ENCODE results near the gene PCDHA1.
"Not testable (repeated sequence)": the region's sequence is repeated elsewhere in the genome, so short reads cannot be mapped to it uniquely, and the experiment has no call there.

The PCDHA1 gene

DNA sequence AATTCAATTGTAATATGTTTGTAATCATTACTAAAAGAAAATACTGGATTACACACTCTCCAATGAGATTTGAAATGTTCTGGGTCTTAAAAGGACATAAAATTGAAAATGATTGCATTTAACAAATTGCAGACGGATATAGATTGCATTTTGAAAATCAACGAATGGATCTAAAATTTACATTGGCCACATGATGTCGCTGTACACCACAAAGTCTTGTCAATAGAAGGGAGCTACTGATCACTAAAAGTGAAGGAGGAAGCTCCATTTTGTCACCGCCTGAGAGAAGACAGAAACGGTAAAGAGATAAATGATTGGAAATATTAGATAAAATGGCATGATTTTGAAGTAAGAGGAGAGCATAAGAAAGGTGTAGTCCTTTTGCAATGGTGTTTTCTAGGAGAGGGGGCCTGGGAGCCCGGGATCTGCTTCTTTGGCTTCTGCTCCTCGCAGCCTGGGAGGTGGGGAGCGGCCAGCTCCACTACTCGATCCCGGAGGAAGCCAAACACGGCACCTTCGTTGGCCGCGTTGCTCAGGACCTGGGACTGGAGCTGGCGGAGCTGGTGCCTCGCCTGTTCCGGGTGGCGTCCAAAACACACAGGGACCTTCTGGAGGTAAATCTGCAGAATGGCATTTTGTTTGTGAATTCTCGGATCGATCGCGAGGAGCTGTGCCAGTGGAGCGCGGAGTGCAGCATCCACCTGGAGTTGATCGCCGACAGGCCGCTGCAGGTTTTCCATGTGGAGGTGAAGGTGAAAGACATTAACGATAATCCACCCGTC, at the start of gene PCDHA1:
TSS of gene PCDHA1 (plus strand) at position 236 of the 782 bp plus-strand sequence.
- DNase-seq (ENCODE audit: low read depth in 1 of 2, low spot score in 1 of 2): no peak

DNA sequence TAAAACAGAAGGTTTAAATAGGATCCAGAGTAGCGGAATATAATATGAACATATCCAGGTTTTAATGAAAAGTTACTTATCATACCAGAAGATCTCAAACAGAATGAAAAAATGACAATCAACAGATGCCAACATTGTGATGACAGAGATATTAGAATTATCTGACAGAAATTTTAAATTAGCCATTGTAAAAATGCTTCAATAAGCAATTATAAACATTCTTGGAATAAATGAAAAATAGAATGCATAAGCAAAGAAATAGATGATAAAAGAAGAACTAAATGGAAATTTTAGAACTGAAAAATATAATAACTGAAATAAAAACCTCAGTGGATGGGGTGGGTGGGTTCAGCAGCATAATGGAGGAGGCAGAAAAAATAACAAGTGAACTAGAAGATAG, 48.5 kb upstream of the PCDHA1 start:
- DNase-seq (ENCODE audit: low read depth in 1 of 2, low spot score in 1 of 2): no peak

DNA sequence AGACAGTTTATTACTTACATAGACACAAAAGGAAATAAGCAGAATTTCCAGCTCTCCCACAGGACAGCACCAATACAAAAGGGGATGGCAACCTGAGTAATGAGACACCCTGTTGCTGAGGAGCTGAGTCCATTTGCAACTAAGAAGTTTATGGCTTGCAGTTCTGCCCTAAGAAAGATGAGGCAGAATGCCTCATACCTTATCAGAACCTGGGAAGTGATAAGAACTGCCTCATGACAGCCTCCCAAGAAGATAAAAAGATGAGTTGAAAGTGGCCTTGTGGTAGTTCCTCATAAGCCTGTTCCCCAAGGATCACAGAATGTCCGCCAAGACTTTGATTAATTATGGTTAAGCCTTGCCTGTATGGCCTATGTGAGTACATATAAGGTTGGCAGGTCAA, 44.0 kb upstream of the PCDHA1 start:
- DNase-seq (ENCODE audit: low read depth in 1 of 2, low spot score in 1 of 2): no peak

DNA sequence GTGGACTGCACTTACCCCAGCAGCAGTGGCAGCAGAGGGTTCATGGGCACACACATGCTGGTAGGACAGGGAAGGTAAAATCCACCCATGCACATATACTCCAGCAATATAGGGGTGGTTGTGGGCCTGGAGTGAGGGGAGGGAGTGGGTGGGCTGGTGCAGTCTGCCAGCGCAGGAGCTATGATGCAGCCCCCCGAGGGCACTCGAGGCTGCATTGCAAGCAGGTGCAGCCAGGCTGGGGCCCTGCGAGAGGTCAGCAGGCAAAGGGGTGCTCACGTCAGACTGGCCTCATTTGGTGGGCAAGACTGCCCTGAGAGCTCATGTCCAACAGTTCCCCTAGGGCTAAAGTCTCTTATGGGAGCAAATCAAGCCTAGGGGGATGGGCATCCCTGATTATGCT, 32.4 kb upstream of the PCDHA1 start:
- DNase-seq (ENCODE audit: low read depth in 1 of 2, low spot score in 1 of 2): no peak

DNA sequence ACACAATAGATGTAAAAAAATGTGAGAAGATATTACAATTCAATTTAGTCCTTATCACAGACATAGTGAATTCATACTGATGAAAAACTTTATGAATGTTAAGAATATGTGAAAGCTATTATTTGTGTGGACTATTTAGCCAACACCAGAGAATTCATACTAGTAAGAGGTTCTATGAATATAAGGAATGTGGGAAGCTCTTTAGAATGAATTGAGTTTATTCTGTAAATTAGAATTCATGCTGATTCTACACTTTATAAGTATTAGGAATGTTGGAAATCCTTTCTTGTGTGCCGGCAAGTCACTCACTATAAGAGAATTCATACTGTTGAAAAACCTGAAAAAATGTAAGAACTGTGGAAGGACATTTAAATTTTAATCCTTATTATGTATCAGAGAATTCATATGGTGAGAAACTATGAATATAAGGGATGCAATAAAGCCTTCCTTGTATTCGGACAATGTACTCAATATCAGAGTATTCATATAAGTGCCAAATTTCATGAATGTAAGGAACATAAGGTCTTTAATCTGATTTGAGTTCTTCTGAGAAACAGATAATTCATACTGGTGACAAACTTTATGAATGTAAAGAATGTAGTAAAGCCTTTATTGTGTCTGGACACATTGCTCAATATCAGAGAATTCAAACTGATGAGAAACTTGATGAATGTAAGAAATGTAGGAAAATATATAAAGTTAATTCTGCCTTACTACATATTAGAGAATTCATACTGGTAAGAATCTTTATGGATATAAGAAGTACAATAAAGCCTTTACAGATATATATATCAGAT, 21.6 kb upstream of the PCDHA1 start:
- DNase-seq (ENCODE audit: low read depth in 1 of 2, low spot score in 1 of 2): no peak

DNA sequence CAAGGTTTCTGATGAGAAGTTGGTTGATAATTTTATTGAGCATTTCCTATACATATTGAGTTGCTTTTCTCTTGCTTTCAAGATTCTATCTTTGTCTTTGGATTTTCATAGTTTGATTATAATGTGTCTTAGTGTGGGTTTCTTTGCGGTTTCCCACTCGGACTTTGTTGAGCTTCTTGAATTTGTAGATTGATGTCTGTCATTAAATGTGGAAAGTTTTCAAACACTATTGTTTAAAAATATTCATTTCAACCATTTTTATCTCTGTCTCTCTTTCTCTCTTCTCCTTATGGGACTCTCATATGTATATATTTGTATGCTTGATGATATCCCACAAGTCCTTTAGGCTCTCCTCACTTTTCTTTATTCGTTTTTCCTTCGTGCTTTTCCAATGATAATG, 18.5 kb upstream of the PCDHA1 start:
- DNase-seq (ENCODE audit: low read depth in 1 of 2, low spot score in 1 of 2): no peak

DNA sequence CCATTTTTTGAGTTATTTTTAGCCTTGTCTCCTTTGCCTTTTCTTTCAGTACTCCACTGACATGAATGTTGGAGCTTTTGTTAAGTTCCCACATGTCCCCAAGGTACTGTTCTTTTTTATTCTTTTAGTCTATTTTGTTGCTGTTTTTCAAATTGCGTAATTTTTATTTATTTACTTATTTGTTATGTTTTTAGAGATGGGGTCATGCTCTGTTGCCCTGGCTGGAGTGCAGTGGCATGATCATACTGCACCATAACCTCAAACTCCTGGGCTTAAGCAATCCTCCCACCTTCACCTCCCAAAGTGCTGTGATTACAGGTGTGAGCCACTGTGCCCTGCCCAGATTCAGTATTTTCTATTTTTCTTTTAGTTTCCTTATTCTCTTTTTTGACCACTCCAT, 5.4 kb upstream of the PCDHA1 start:
- DNase-seq (ENCODE audit: low read depth in 1 of 2, low spot score in 1 of 2): no peak

DNA sequence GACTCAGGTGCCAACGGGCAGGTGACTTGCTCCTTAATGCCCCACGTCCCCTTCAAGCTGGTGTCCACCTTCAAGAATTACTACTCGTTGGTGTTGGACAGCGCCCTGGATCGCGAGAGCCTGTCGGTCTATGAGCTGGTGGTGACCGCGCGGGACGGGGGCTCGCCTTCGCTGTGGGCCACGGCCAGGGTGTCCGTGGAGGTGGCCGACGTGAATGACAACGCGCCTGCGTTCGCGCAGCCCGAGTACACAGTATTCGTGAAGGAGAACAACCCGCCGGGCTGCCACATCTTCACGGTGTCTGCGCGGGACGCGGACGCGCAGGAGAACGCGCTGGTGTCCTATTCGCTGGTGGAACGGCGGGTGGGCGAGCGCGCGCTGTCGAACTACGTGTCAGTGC, 1.5 kb downstream of the PCDHA1 start:
- DNase-seq (ENCODE audit: low read depth in 1 of 2, low spot score in 1 of 2): not testable (repeated sequence)

DNA sequence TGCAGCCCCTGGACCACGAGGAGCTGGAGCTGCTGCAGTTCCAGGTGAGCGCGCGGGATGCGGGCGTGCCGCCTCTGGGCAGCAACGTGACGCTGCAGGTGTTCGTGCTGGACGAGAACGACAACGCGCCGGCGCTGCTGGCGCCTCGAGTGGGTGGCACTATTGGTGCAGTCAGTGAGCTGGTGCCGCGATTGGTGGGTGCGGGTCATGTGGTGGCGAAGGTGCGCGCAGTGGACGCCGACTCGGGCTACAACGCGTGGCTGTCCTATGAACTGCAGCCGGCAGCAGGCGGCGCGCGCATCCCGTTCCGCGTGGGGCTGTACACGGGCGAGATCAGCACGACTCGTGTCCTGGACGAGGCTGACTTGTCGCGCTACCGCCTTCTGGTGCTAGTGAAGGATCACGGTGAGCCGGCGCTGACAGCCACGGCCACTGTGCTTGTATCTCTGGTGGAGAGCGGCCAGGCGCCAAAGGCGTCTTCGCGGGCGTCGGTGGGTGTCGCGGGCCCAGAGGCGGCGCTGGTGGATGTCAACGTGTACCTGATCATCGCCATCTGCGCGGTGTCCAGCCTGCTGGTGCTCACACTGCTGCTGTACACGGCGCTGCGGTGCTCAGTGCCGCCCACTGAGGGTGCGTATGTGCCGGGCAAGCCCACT, 2.0 kb downstream of the PCDHA1 start:
- DNase-seq (ENCODE audit: low read depth in 1 of 2, low spot score in 1 of 2): not testable (repeated sequence)

DNA sequence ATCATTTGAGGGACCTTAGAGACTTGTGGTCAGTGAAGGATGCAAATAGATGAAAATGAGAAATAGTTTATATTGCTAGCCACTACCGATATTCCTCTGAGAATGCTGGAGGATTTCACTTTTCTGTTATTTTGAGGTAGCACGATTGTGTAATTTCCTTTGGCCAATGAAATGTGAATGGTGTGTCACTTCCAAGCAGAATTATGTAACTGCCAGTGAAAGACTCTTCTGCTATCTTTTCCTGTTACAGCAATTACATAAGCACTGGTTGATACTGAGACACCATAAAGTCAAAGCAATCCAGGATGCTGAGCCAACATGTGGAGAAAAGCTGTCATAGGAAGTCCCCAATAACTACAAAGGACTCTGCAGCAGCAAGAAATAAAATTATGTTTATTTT, 5.1 kb downstream of the PCDHA1 start:
- DNase-seq (ENCODE audit: low read depth in 1 of 2, low spot score in 1 of 2): no peak

DNA sequence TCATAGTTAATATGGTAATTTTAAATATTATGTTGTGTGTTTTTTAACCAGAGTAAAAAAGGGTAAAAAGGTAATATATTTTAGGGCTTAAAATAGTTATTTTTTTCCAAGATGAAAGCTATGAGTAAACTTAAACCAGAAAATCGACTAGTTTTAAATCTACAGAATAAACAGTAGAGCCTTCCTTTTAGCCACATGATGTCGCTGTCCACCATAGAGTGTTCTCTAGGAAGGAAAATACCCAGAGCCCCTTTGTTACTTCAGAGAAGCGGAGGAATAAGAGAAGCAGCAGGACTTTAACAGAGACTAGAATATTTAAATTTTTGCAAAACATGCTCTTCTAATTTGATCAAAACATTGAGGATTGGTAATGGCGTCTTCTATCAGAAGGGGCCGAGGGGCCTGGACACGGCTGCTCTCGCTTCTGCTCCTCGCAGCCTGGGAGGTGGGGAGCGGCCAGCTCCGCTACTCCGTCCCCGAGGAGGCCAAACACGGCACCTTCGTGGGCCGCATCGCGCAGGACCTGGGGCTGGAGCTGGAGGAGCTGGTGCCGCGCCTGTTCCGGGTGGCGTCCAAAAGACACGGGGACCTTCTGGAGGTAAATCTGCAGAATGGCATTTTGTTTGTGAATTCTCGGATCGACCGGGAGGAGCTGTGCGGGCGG, 8.8 kb downstream of the PCDHA1 start, which contains the start of gene PCDHA2:
TSS of gene PCDHA2 (plus strand) at position 258 of the 664 bp plus-strand sequence.
- DNase-seq (ENCODE audit: low read depth in 1 of 2, low spot score in 1 of 2): no peak

DNA sequence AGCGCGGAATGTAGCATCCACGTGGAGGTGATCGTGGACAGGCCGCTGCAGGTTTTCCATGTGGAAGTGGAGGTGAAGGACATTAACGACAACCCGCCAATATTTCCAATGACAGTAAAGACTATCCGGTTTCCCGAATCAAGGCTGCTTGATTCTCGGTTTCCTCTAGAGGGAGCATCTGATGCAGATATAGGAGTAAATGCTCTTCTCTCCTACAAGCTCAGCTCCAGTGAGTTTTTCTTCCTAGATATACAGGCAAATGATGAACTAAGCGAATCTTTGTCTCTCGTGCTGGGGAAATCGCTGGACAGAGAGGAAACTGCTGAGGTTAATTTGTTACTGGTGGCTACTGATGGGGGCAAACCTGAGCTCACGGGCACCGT, 9.3 kb downstream of the PCDHA1 start:
- no peak for DNase-seq (ENCODE audit: low read depth in 1 of 2, low spot score in 1 of 2)

DNA sequence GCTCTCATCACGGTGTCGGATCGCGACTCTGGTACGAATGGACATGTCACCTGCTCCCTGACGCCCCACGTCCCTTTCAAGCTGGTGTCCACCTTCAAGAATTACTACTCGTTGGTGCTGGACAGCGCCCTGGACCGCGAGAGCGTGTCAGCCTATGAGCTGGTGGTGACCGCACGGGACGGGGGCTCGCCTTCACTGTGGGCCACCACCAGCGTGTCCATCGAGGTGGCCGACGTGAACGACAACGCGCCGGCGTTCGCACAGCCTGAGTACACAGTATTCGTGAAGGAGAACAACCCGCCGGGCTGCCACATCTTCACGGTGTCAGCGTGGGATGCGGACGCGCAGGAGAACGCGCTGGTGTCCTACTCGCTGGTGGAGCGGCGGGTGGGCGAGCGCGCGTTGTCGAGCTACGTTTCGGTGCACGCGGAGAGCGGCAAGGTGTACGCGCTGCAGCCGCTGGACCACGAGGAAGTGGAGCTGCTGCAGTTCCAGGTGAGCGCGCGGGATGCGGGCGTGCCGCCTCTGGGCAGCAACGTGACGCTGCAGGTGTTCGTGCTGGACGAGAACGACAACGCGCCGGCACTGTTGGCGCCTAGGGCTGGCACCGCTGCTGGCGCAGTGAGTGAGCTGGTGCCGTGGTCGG, 10.3 kb downstream of the PCDHA1 start:
- DNase-seq (ENCODE audit: low read depth in 1 of 2, low spot score in 1 of 2): not testable (repeated sequence)

DNA sequence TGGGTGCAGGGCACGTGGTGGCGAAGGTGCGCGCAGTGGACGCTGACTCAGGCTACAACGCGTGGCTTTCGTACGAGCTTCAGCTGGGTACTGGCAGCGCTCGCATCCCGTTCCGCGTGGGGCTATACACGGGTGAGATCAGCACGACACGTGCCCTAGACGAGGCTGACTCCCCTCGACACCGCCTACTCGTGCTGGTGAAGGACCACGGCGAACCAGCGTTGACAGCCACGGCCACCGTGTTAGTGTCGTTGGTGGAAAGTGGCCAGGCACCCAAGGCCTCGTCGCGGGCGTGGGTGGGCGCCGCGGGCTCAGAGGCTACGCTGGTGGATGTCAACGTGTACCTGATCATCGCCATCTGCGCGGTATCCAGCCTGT, 10.8 kb downstream of the PCDHA1 start:
- DNase-seq (ENCODE audit: low read depth in 1 of 2, low spot score in 1 of 2): no peak

DNA sequence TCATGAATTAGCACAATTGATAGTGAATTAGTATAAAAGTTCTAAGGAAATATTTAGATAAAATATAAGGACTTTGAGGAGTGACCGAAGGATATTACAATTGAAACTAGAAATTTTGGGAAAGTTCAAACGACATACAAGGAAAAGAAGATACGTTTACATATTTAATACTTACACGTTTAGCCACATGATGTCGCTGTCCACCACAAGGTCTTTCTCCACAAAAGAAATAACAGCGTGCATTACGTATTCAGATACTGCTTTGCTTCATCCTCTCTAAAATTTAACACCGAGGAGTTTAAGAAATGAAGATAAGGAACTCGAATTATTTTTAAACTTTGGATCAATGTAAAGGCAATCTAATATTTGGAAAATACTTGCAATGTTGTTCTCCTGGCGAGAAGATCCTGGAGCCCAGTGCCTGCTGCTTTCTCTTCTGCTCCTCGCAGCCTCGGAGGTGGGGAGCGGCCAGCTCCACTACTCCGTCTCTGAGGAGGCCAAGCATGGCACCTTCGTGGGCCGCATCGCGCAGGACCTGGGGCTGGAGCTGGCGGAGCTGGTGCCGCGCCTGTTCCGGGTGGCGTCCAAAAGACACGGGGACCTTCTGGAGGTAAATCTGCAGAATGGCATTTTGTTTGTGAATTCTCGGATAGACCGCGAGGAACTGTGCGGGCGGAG, 15.0 kb downstream of the PCDHA1 start, which contains the start of gene PCDHA3:
TSS of gene PCDHA3 (plus strand) at position 242 of the 678 bp plus-strand sequence.
- no peak for DNase-seq (ENCODE audit: low read depth in 1 of 2, low spot score in 1 of 2)

DNA sequence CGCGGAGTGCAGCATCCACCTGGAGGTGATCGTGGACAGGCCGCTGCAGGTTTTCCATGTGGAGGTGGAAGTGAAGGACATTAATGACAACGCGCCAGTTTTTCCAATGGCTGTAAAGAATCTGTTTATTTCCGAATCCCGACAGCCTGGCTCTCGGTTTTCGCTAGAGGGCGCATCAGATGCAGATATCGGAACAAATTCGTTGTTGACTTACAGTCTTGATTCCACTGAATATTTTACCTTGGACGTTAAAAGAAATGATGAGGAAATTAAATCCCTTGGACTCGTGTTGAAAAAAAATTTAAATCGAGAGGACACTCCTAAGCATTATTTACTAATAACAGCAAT, 15.5 kb downstream of the PCDHA1 start:
- DNase-seq (ENCODE audit: low read depth in 1 of 2, low spot score in 1 of 2): no peak

DNA sequence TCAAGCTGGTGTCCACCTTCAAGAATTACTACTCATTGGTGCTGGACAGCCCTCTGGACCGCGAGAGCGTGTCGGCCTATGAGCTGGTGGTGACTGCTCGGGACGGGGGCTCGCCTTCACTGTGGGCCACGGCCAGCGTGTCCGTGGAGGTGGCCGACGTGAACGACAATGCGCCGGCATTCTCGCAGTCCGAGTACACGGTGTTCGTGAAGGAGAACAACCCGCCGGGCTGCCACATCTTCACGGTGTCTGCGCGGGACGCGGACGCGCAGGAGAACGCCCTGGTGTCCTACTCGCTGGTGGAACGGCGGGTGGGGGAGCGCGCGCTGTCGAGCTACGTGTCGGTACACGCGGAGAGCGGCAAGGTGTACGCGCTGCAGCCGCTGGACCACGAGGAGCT, 16.4 kb downstream of the PCDHA1 start:
- not testable (repeated sequence) for DNase-seq (ENCODE audit: low read depth in 1 of 2, low spot score in 1 of 2)

DNA sequence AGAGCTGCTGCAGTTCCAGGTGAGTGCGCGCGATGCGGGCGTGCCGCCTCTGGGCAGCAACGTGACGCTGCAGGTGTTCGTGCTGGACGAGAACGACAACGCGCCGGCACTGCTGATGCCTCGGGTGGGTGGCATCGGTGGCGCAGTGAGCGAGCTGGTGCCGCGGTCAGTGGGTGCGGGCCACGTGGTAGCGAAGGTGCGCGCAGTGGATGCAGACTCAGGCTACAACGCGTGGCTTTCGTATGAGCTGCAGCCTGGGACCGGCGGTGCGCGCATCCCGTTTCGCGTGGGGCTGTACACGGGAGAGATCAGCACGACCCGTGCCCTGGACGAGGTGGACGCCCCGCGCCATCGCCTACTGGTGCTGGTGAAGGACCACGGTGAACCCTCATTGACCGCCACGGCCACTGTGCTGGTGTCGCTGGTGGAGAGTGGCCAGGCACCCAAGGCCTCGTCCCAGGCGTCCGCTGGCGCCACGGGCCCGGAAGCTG, 16.9 kb downstream of the PCDHA1 start:
- no peak for DNase-seq (ENCODE audit: low read depth in 1 of 2, low spot score in 1 of 2)

DNA sequence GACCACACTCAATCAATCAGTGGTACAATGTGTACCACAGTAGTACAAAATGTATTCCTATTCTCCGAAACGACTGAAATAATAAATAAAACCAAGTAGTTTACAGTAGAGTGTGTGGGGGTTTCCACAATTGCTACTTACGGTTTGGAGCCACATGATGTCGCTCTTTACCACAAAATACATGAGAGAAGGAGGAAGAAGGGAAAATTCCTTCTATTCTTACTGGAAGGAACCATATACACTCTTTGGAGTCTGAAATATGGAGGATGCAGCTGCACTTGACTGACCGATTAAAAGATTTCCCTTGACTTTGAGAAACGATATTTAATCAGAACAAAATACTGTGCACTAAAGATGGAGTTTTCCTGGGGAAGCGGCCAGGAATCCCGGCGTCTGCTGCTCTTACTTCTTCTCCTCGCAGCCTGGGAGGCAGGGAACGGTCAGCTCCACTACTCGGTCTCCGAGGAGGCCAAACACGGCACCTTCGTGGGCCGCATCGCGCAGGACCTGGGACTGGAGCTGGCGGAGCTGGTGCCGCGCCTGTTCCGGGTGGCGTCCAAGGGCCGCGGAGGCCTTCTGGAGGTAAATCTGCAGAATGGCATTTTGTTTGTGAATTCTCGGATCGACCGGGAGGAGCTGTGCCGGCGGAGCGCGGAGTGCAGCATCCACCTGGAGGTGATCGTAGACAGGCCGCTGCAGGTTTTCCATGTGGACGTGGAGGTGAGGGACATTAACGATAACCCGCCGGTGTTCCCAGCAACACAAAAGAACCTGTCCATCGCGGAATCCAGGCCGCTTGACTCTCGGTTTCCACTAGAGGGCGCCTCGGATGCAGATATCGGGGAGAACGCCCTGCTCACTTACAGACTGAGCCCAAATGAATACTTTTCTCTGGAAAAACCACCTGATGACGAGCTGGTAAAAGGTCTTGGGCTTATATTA, 21.2 kb downstream of the PCDHA1 start, which contains the start of gene PCDHA4:
TSS of gene PCDHA4 (plus strand) at position 235 of the 942 bp plus-strand sequence.
- no peak for DNase-seq (ENCODE audit: low read depth in 1 of 2, low spot score in 1 of 2)

Measured in activated CD4-positive, alpha-beta T cell treated with anti-CD3 and anti-CD28 coated beads, Interleukin-2, amount 50 U/mL, for 24 hours (primary cell).